ENCODE data around the gene MSI2.

DNA sequence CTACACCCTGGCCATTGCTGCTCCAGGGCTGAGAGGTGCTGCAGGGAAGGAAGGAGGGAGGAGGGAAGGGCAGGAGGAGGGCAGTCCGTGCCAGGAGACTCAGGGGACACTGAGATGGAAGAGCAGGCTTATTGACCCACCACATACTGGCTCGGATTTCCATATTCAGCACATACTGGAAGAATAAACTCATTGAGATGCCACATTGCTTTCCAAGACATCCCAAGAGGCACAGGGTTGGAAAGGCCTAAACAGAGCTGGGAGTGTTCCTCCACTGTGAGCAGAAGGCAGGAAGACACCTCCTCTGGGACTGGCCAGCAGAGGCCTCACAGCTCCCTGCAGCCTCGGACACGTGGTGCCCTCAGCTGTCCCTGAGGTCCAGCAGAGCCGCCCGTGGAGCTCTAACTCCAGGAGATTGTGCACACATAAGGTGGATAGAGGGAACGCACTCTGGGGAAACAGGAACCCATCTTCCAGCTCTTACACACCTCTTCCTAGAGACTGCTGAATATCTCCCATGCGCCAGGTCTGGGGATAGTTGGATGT lies 471.4 kb downstream of the MSI2 start:
- no peak for TF ChIP-seq EZH2 (IDR thresholded peaks at IDR 0.05; ENCODE audit: insufficient read depth, low read length)
- TF ChIP-seq, protein P1, sequence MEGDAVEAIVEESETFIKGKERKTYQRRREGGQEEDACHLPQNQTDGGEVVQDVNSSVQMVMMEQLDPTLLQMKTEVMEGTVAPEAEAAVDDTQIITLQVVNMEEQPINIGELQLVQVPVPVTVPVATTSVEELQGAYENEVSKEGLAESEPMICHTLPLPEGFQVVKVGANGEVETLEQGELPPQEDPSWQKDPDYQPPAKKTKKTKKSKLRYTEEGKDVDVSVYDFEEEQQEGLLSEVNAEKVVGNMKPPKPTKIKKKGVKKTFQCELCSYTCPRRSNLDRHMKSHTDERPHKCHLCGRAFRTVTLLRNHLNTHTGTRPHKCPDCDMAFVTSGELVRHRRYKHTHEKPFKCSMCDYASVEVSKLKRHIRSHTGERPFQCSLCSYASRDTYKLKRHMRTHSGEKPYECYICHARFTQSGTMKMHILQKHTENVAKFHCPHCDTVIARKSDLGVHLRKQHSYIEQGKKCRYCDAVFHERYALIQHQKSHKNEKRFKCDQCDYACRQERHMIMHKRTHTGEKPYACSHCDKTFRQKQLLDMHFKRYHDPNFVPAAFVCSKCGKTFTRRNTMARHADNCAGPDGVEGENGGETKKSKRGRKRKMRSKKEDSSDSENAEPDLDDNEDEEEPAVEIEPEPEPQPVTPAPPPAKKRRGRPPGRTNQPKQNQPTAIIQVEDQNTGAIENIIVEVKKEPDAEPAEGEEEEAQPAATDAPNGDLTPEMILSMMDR (IDR thresholded peaks at IDR 0.05; ENCODE audit: insufficient read depth, low read depth, low read length) = no peak
